Dendritic cell treated with granulocyte-macrophage colony-stimulating factor and Interleukin-4, amounts not matched to agents 40 ng/mL and 50 ng/mL, for 4 days (primary cell): ENCODE measurements around the gene KBTBD12.

Source experiments
- H3K27ac Mint-ChIP-seq: one replicate; pipeline ENCODE4 v1.8.0; 2022; ENCODE audit warnings: mild to moderate bottlenecking, mixed read lengths
- H3K27me3 Mint-ChIP-seq: one replicate; pipeline ENCODE4 v1.8.0; 2022; ENCODE audit warnings: mild to moderate bottlenecking, mixed read lengths
- H3K36me3 Mint-ChIP-seq: one replicate; pipeline ENCODE4 v1.8.0; 2022; ENCODE audit warnings: low read depth, mixed read lengths
- H3K4me1 Mint-ChIP-seq: one replicate; pipeline ENCODE4 v1.8.0; 2022; ENCODE audit warnings: low read depth, mixed read lengths
- H3K4me3 Mint-ChIP-seq: one replicate; pipeline ENCODE4 v1.8.0; 2022; ENCODE audit warnings: mild to moderate bottlenecking, moderate library complexity, mixed read lengths
- H3K9me3 Mint-ChIP-seq: one replicate; pipeline ENCODE4 v1.8.0; 2022; ENCODE audit warnings: mixed read lengths
- intact Hi-C: fragments of 100-400 bp; cut with micrococcal nuclease; formaldehyde crosslinking; loops from one replicate; pipeline ENCODE4 v1.15.0; 2022

The KBTBD12 gene

DNA sequence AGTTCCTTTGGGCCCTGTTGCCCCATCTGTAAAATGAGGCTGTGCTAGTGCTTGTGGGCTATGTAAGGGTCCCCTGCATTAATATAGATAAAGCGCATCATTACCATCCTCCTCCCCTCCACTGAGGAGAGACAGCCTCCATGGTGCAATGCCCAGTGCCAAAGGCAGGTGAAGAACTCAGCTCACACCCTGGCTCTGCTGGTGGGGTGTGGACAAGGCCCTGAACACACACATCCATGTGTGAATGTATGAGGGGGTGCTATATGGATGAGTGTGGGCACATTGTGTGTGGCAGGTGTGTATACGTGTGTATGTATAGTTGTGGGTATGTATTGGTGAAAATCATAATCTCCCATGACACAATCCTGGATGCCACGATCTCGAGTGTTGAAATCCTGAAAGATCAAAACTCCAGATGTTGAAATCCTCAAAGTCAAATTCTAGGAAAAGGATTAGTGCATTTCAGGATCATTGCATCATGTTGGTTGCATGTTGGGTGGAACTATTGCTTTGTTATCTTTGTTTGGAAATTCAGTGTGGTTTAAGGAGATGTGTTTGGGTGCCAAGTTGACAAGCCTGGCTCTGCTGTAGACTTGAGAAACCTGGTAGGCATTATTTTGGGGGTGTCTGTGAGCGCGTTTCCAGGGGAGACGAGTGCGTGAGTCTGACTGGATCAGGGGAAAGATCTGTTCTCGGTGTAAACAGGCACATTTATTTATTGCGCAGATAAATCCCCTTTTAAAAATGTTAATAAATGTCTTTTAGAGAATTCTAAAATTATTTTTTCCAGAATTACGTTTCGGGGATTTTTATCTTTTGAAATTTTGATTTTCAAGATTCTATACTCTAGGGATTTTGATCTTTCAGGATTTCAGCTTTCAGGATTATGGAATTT lies 95.2 kb downstream of the KBTBD12 start:
- intact Hi-C loops = no loop called here
- Mint-ChIP-seq H3K36me3 (no peaks in the 10 kb centered on the region), H3K9me3 (no peaks in the 10 kb centered on the region), H3K27me3 (peaks cover 20% of the 10 kb centered on the region), H3K27ac (no peak overlapping the region), H3K4me1 (peaks cover 5% of the 10 kb centered on the region), H3K4me3 (no peak overlapping the region)

DNA sequence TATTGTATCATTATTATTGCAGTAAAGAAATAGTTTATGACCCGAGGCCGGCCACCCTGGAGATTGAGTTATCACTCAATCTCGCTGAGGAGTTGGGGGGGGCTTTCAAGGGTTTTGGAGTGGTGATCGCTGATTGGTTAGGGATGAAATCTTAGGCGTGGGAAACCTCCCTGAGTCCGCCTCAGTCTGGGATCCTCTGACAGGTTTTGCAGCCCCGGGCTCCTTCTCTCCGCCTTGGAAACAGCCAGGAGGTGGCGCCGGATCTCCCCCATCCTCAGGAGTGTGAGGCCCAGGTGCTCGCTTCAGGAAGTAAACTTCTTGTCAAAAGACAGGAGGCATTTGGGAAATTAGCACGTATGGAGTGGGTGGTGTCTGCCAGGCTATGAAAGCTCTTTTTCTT lies 96.1 kb downstream of the KBTBD12 start:
- Mint-ChIP-seq H3K4me1 (peaks cover 5% of the 10 kb centered on the region), H3K27me3 (peaks cover 14% of the 10 kb centered on the region), H3K4me3 (no peak overlapping the region), H3K9me3 (no peaks in the 10 kb centered on the region), H3K36me3 (no peaks in the 10 kb centered on the region), H3K27ac (no peak overlapping the region)
- intact Hi-C loops = no loop called here

DNA sequence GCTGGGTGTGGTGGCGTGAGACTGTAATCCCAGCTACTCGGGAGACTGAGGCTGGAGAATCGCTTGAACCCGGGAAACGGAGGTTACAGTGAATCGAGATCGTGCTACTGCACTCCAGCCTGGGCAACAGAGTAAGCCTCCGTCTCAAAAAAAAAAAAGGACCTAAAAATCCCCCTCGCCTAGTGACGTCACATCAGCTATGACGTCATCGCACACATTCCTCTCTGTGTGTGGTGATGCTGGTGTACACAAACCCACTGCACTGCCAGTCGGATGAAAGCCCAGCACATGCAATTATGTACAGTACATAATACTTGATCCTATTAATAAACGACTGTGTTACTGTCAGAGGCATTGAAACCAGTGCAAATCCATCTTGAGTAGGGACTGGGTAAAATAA lies 97.0 kb downstream of the KBTBD12 start:
- peaks cover 2% of the 10 kb centered on the region for H3K4me1 Mint-ChIP-seq
- H3K36me3 Mint-ChIP-seq = no peaks in the 10 kb centered on the region
- H3K27ac Mint-ChIP-seq = no peak overlapping the region
- intact Hi-C loops = no loop called here
- H3K9me3 Mint-ChIP-seq = no peaks in the 10 kb centered on the region
- peaks cover 10% of the 10 kb centered on the region for H3K27me3 Mint-ChIP-seq
- no peak overlapping the region for H3K4me3 Mint-ChIP-seq

DNA sequence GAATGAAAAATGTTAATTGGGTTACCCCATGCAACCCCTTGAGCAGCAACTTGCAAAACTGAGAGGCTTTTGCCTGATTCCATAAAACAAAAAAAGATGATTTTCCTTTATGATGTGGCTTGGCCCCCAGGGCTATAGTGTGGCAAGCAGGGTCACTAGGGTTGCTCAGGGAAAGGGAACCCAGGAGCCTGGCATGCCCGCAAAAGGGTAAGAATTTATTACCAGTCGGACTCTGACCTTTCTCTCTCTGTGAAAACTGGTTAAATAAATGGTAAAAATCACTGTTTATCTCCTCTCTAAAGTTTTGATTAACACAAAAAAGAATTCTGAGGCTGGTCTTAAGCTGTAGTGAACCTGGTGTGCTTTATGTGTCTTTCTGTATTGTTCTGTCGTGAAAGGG lies 99.5 kb downstream of the KBTBD12 start:
- H3K9me3 Mint-ChIP-seq = no peaks in the 10 kb centered on the region
- H3K27ac Mint-ChIP-seq = no peak overlapping the region
- no peak overlapping the region for H3K4me3 Mint-ChIP-seq
- H3K27me3 Mint-ChIP-seq = peaks cover 7% of the 10 kb centered on the region
- intact Hi-C loops = no loop called here
- no peaks in the 10 kb centered on the region for H3K4me1 Mint-ChIP-seq
- H3K36me3 Mint-ChIP-seq = no peaks in the 10 kb centered on the region

DNA sequence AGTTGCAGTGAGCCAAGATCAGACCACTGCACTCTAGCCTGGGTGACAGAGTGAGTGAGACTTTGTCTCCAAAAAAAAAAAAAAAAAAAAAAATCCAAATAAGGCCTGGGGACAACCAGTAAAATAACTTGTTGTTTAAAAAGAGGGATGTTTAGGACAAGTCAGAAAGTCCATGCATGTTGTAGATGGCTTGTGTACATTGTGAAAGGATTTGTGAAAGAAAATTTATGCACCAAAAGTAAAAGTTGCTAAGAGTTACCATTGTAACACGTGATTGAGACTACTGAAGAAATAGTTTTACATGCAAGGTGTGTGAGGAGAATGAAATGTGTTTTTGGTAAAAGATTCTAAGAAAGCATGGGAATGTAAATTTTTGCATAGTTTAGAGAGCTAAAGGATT lies 101.5 kb downstream of the KBTBD12 start:
- H3K36me3 Mint-ChIP-seq = no peaks in the 10 kb centered on the region
- H3K4me1 Mint-ChIP-seq = no peaks in the 10 kb centered on the region
- H3K9me3 Mint-ChIP-seq = no peaks in the 10 kb centered on the region
- peaks cover under 1% of the 10 kb centered on the region for H3K27me3 Mint-ChIP-seq
- no peak overlapping the region for H3K27ac Mint-ChIP-seq
- H3K4me3 Mint-ChIP-seq = no peak overlapping the region
- intact Hi-C loops = no loop called here

DNA sequence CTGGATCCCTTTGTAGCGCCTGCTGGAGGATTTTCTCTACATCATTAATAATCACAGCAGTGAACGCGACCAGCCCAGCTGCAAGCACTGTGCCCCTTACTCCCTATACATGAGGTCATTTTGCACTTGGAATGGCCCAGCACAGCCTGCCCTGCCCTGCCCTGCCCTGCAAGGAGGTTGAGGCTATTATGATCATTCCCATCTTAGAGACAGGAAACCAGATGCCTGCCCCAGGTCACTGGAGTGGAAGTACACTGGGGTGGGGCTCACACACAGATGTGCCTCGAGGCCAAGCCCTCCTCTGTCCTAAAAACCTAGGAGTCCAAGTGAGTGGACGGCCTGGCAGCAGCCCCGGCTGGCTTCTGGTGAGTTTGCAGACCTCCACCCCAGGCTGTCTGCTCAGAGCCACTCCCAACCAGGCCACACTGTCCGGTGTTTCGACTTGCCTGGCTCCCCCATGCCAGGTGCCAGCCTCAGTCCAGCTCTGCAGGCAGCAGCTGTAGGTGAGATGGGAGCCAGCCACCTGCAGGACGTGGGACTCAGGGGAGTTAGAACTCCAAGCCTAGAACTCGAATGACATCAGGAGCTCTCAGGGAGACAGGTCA lies 106.8 kb downstream of the KBTBD12 start:
- no peak overlapping the region for H3K4me3 Mint-ChIP-seq
- H3K36me3 Mint-ChIP-seq = no peaks in the 10 kb centered on the region
- peaks cover 10% of the 10 kb centered on the region for H3K27me3 Mint-ChIP-seq
- no peak overlapping the region for H3K27ac Mint-ChIP-seq
- intact Hi-C loops = no loop called here
- no peaks in the 10 kb centered on the region for H3K9me3 Mint-ChIP-seq
- H3K4me1 Mint-ChIP-seq = no peaks in the 10 kb centered on the region

DNA sequence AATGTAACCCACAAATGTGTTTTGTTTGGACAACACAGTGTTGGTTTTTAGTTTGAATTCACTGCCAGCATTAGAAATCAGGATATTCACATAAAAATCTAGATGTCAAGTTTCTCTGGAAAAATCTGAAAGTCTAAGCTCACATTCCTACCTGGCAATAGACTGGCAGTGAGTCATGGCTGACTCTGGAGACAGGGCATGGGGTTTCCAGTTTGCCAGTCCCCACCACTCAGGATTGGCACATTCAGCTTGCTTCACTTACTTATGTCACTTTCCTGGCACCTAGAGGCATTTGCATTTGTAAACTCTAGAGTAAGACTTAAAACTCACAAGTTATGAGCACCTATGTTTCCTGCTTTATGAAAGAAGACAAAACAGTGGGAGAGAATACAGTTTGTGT lies 118.1 kb downstream of the KBTBD12 start:
- H3K27me3 Mint-ChIP-seq = peaks cover 18% of the 10 kb centered on the region
- intact Hi-C loops = no loop called here
- no peak overlapping the region for H3K4me3 Mint-ChIP-seq
- no peaks in the 10 kb centered on the region for H3K9me3 Mint-ChIP-seq
- H3K36me3 Mint-ChIP-seq = no peaks in the 10 kb centered on the region
- no peak overlapping the region for H3K27ac Mint-ChIP-seq
- H3K4me1 Mint-ChIP-seq = no peaks in the 10 kb centered on the region

DNA sequence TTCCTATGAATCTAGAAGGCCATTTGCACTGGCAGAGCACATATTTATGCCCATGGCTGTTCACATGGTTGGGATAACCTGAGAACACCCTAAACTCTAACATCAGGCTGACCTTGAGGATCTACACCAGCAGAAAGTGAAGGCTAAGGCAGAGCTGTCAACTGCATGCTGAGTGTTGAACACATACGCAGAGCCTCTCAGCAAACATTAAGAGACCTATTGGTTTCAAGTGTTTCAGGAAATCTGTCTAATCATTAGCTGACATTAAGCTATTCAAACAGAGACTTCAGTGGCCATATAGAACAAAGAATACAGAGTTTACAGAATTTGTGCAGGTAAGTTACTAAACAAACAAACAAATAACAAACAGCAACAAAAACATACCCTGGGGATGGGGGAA lies 121.1 kb downstream of the KBTBD12 start:
- Mint-ChIP-seq H3K9me3 (no peaks in the 10 kb centered on the region), H3K27me3 (peaks cover 16% of the 10 kb centered on the region)

More for the DNA sequence above, 121.1 kb downstream of the KBTBD12 start:
- H3K27ac Mint-ChIP-seq = no peak overlapping the region
- no peaks in the 10 kb centered on the region for H3K36me3 Mint-ChIP-seq
- H3K4me1 Mint-ChIP-seq = no peaks in the 10 kb centered on the region
- no peak overlapping the region for H3K4me3 Mint-ChIP-seq
- intact Hi-C loops = no loop called here
